Calu3 (cell line): Measurements from ENCODE around the gene LAMC3. TPM values are rescaled to one million over a fixed set of nuclear protein-coding genes. Genes with fewer than 3 reads are reported as not detected.

ENCODE experiments used
- BruUV-seq: library from RNA; stranded (reverse); fragments of 400-500 nt; replicated peaks from 2 replicates; lab custom pipeline; 2021; lab: Mats Ljungman, UMichigan
- CTCF ChIA-PET: fragments of 300-600 bp; sonication (Branson Sonifier 250); formaldehyde crosslinking; loops from one replicate; lab custom pipeline; 2022; ENCODE audit warnings: antibody characterized with exemption; lab: Charles Lee
- DNase-seq: peaks from one replicate; pipeline ENCODE4 v3.0.0; 2022
- H3K27ac Mint-ChIP-seq: one replicate; pipeline ENCODE4 v1.8.0; 2022; ENCODE audit warnings: mixed read lengths; ENCODE audit not compliant: unreplicated experiment
- H3K27me3 Mint-ChIP-seq: one replicate; pipeline ENCODE4 v1.8.0; 2022; ENCODE audit warnings: mixed read lengths; ENCODE audit not compliant: unreplicated experiment
- H3K36me3 Mint-ChIP-seq: one replicate; pipeline ENCODE4 v1.8.0; 2022; ENCODE audit warnings: mild to moderate bottlenecking, moderate library complexity, mixed read lengths; ENCODE audit not compliant: insufficient read depth, unreplicated experiment
- H3K4me1 Mint-ChIP-seq: one replicate; pipeline ENCODE4 v1.8.0; 2022; ENCODE audit warnings: mild to moderate bottlenecking, low read depth, mixed read lengths; ENCODE audit not compliant: unreplicated experiment
- H3K4me3 Mint-ChIP-seq: one replicate; pipeline ENCODE4 v1.8.0; 2022; ENCODE audit warnings: mild to moderate bottlenecking, low read depth, moderate library complexity, mixed read lengths; ENCODE audit not compliant: unreplicated experiment
- H3K9me3 Mint-ChIP-seq: one replicate; pipeline ENCODE4 v1.8.0; 2022; ENCODE audit warnings: low read depth, mixed read lengths; ENCODE audit not compliant: unreplicated experiment
- intact Hi-C: fragments of 100-400 bp; cut with micrococcal nuclease; formaldehyde crosslinking; loops from one replicate; pipeline ENCODE4 v1.10.0; 2022; ENCODE audit not compliant: unreplicated experiment
- total RNA-seq: library from RNA; stranded (reverse); gene quantifications from 2 replicates; pipeline ENCODE4 v1.2.3, GENCODE V29; 2022
- TF ChIP-seq, protein P1 (sequence below): fragments of 200-600 bp; IDR thresholded peaks from one replicate; pipeline ENCODE4 v1.8.0; 2022; ENCODE audit warnings: antibody characterized with exemption; ENCODE audit not compliant: unreplicated experiment

The LAMC3 gene
- total RNA-seq, 1 experiment from 2014 or later: not detected

DNA sequence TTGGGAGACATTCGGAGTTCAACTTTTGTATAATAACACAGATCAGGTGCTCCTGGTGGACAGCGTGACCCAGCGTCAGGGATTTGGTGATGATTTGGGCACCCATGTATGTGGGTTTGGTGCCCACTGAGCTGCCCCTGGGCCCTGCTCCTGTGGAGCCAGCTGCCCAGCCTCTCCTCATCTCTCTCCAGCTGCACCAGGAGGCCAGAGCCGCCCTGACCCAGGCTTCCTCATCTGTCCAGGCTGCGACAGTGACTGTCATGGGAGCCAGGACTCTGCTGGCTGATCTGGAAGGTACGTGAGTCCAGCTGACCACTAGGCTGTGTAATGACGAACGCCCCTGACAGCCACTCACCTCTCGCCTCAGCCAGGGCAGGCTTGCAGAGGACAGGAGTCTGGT, 72.9 kb downstream of the LAMC3 start:
- H3K4me3 Mint-ChIP-seq: no peak overlapping the region
- no peaks in the 10 kb centered on the region for H3K9me3 Mint-ChIP-seq
- DNase-seq: no peak
- intact Hi-C loops: no loop called here
- BruUV-seq: no TSS peak
- H3K27ac Mint-ChIP-seq: no peak overlapping the region
- no peaks in the 10 kb centered on the region for H3K4me1 Mint-ChIP-seq
- TF ChIP-seq, protein P1, sequence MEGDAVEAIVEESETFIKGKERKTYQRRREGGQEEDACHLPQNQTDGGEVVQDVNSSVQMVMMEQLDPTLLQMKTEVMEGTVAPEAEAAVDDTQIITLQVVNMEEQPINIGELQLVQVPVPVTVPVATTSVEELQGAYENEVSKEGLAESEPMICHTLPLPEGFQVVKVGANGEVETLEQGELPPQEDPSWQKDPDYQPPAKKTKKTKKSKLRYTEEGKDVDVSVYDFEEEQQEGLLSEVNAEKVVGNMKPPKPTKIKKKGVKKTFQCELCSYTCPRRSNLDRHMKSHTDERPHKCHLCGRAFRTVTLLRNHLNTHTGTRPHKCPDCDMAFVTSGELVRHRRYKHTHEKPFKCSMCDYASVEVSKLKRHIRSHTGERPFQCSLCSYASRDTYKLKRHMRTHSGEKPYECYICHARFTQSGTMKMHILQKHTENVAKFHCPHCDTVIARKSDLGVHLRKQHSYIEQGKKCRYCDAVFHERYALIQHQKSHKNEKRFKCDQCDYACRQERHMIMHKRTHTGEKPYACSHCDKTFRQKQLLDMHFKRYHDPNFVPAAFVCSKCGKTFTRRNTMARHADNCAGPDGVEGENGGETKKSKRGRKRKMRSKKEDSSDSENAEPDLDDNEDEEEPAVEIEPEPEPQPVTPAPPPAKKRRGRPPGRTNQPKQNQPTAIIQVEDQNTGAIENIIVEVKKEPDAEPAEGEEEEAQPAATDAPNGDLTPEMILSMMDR: no peak
- H3K27me3 Mint-ChIP-seq: peaks cover 13% of the 10 kb centered on the region
- H3K36me3 Mint-ChIP-seq: no peaks in the 10 kb centered on the region
- CTCF ChIA-PET: no interaction called here

DNA sequence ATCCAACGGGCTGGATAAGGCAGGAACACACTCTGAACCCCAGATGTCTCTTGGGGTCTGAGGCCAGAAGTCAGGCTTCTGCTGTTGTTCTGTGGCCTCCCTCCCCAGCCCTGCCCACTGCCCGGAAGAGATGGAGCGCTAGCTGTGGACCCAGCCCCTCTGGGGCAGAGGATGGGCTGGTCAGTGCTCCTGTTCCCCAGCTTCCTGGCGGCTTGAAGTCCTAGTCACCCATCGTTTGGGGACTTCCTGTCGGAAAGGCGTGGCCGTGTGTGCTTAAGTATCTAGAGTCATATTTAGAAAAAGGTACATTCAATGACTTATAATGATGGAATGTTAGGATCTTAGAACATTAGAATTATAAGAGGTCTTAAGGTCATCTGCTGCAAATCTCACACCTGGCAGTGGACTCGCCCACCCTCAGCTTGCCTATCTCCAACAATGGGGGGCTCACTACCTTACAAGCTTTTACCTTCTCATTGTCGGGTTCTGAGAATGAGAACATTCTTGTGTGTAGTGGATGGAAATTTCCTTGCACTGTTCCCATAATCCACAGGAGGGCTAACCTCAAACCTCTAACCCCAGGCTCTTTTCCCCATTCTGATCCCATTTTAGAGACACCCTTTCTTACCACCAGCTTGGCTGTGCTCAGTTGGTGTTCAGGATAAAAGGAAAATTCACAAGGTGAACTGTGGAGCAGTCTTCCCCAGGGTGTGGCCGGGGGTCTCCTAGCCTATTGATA, 74.0 kb downstream of the LAMC3 start:
- H3K36me3 Mint-ChIP-seq: no peaks in the 10 kb centered on the region
- H3K27me3 Mint-ChIP-seq: peaks cover 13% of the 10 kb centered on the region
- H3K27ac Mint-ChIP-seq: no peak overlapping the region
- CTCF ChIA-PET: interaction anchor here (0.6 to 1.0 kb wide), 2 partner anchors 25 to 477 kb away, joined by 4 to 5 read pairs; no protein-coding TSS in a partner anchor
- intact Hi-C loops: no loop called here
- BruUV-seq: no TSS peak
- H3K4me3 Mint-ChIP-seq: no peak overlapping the region
- DNase-seq: no peak
- H3K9me3 Mint-ChIP-seq: no peaks in the 10 kb centered on the region
- TF ChIP-seq, protein P1: no peak
- no peaks in the 10 kb centered on the region for H3K4me1 Mint-ChIP-seq

DNA sequence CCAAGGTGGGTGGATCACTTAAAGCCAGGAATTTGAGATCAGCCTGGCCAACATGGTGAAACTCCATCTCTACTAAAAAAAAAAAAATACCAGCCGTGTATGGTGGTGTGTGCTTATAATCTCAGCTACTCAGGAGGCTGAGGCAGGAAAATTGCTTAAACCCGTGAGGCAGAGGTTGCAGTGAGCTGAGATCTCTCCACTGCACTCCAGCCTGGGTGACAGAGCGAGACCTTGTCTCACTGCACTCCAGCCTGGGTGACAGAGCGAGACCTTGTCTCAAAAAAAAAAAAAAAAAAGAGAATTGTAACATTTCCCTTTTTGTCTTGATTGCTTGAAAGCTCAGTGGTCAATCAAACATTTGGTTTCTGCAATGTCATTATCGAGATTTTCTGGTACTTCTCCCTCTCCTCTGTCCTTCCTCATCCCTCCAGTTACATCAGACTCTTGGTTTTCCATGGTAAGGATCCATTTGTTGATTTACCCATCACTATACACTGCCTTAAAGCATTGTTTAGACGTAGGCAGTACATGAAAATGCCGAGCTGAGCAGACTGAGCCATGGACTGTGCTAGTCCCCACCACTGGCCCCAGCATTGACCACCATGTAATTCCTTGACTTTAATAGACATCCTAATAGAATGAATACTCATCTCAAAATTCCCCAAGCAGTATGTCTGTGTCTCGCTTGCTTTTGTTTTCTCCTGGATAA, 75.8 kb downstream of the LAMC3 start:
- DNase-seq: no peak
- intact Hi-C loops: no loop called here
- no peak overlapping the region for H3K4me3 Mint-ChIP-seq
- H3K36me3 Mint-ChIP-seq: no peaks in the 10 kb centered on the region
- TF ChIP-seq, protein P1: no peak
- H3K27ac Mint-ChIP-seq: no peak overlapping the region
- H3K27me3 Mint-ChIP-seq: peaks cover 13% of the 10 kb centered on the region
- no peaks in the 10 kb centered on the region for H3K4me1 Mint-ChIP-seq
- no peaks in the 10 kb centered on the region for H3K9me3 Mint-ChIP-seq
- CTCF ChIA-PET: interaction anchor here (0.6 to 0.8 kb wide), 2 partner anchors 46 to 462 kb away, joined by 3 to 6 read pairs; no protein-coding TSS in a partner anchor
- no TSS peak for BruUV-seq

DNA sequence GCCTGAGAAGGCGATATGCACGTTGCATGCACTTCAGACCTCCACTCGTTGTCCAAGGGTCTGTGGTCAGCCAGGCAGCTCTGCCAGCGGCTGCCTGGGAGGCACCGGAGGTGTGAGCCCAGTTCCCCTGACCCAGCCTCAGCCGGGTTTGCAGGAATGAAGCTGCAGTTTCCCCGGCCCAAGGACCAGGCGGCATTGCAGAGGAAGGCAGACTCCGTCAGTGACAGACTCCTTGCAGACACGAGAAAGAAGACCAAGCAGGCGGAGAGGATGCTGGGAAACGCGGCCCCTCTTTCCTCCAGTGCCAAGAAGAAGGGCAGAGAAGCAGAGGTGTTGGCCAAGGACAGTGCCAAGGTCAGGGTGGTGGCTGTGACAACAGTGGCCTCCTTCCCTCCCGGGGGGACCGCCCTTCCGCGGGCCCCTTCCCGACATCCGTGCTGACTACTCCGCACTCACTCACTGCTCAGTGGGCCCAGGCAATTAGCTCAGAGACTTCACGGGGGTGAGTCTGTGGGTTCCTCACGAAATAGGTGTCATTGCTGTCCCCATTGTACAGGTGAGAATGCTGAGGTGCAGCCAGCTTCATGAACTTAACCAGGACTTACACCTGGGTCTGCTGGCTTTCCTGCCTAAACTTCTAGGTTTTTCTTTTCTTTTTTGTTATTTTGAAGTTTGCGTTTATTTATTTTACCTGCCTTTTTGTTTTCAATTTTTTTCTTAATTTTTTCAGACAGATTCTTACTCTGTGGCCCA, 76.6 kb downstream of the LAMC3 start:
- CTCF ChIA-PET: no interaction called here
- intact Hi-C loops: no loop called here
- BruUV-seq: no TSS peak

More for the DNA sequence above, 76.6 kb downstream of the LAMC3 start:
- Mint-ChIP-seq H3K4me3 (no peak overlapping the region), H3K27ac (no peak overlapping the region), H3K4me1 (no peaks in the 10 kb centered on the region), H3K36me3 (no peaks in the 10 kb centered on the region), H3K9me3 (no peaks in the 10 kb centered on the region), H3K27me3 (peaks cover 10% of the 10 kb centered on the region)
- DNase-seq: no peak
- TF ChIP-seq, protein P1: no peak
